Stimulated activated CD8-positive, alpha-beta memory T cell treated with anti-CD3 and anti-CD28 coated beads, Interleukin-2, amount 100 ng/mL, for 1 hour (primary cell): ENCODE results near the gene PLEKHG3.

ENCODE experiments used
- DNase-seq, 2 donors: peaks; one replicate each; pipeline ENCODE4 v3.0.0-alpha.2; 2020; ENCODE audit warnings: low read depth in 2 of 2

The PLEKHG3 gene

GRCh38 chr14:64763801-64764621 lies 59.8 kb downstream of the PLEKHG3 start:
- DNase-seq, result no peak

DNA sequence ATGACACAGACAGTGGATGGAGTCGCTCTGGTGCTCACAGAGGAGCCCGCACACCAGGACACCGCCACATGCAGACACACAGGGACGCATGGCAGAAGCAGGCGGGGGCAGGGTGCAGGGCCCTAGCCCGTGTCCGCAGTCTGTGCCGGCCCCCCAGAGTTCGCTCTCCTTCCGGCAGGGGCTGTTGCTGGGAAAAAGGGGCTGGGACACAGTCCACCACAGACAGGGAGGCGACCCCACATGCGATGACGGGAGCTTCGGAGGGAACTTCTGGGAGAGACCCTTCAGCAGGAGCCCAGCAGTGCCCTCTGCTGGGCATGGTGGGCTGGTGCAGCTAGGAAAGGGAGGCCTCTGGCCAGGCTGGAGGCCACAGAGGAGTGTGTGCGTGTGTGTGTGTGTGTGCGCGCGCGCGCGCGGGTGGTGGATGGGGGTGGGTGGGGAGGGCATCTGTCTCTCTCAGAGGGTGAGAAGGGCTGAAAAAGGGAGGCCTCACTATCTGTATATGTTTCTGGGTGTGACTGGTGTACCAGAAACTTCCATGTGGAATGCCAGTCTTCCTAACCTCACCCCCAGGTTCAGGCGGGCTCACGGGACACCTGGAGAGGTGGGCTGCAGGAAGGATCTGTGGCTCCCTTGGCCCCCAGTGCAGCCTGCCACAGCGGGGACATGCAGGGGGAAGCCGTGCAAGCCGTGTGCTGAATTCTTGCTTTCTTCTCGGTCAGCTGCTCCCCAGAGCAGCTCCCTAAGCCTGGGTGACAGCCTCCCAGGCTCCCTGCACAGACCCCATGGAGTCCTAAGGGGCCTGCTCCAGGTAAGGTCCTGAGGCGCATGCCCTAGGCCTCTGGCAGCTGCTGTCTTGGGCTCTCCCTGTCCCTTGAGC lies 60.7 kb downstream of the PLEKHG3 start:
- DNase-seq, result peak; percentile 26 to 30

GRCh38 chr14:64765740-64766302 lies 61.6 kb downstream of the PLEKHG3 start:
- DNase-seq, result no peak

GRCh38 chr14:64766430-64767151 lies 62.4 kb downstream of the PLEKHG3 start:
- no peak for DNase-seq

DNA sequence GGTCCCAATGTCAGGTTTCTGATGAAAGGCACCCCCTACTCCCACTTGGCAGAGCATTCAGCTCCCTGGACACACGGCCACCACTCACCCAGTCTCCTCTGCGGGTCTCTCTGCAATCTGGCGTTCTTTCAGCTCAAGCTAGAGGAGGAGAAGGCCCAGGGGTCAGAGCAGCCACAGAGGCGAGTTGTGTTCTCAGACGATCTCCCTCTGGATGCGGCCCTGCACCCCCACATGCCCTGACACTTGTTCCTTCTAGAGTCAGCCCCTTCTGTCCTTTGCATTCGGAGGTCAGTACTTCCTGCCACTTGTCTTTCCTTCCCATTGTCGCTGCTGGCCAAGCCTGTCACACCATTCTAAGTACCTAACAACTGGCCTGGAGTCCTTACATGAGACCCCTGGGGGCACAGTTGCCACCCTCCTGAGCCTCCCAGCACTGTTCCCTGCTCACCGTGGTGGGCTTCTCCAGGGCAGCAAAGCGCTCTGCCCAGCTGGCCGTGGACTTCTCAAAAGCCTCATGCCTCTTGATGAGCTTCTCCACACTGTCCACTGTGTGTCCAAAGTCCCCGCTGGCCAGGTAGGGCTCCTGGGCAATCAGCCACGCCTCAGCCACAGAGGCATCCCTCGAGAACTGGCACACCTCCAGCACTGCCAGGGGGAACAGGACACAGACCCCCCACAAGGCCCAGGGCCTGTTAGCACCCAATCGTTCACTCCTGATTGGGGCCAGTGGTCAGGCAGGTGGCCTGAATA lies 63.2 kb downstream of the PLEKHG3 start:
- DNase-seq, result no peak

GRCh38 chr14:64768401-64769095 lies 64.3 kb downstream of the PLEKHG3 start:
- DNase-seq, result no peak

- DNase-seq, result no peak
Measured at GRCh38 chr14:64769096-64770020, 65.1 kb downstream of the PLEKHG3 start.

GRCh38 chr14:64770751-64771150 lies 66.5 kb downstream of the PLEKHG3 start:
- DNase-seq, result no peak

GRCh38 chr14:64771161-64771560 lies 66.9 kb downstream of the PLEKHG3 start:
- no peak for DNase-seq

- no peak for DNase-seq
Measured at GRCh38 chr14:64772397-64772950, 68.2 kb downstream of the PLEKHG3 start.

DNA sequence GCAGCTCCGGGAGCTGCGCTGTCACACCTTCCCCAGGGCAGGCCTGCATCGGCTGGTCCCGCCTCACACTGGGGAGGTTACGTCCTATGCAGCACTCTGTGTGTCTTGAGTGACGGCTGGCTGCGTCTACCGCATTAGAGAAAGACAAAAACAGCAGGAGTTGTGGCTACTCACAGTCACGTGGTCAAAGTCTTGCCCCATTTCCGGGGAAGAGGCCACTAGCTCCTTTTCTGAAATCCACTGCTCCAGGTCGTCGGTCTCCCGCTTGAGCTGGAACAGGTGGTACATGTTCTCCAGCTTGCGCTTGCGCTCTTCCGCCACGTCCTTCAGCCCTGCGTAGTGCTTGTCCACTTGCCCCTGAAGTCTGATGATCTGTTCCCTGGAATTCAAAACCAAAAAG lies 68.8 kb downstream of the PLEKHG3 start:
- no peak for DNase-seq

- DNase-seq, result no peak
Measured at GRCh38 chr14:64773577-64773976, 69.4 kb downstream of the PLEKHG3 start.

GRCh38 chr14:64774272-64774671 lies 70.0 kb downstream of the PLEKHG3 start:
- DNase-seq, result no peak

GRCh38 chr14:64775081-64775777 lies 71.0 kb downstream of the PLEKHG3 start:
- DNase-seq, result no peak

DNA sequence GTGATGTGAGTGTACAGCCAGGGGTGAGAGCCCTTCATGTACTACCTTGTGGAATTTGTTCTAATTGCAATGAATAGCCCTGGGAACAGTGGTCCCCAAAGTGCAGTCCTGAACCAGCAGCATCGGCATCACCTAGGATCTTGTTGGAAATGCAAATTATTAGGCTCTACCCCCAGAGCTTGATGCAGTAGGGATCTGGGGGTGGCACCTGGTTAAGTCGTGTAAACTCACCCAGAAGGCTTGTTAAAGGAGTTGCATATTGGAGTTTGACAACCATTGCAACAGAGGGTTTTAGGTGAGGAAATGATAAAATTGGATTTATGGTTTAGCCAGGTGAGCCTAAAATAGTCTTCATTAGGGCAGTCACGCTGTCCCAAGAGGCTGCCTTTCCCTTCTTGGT lies 73.2 kb downstream of the PLEKHG3 start:
- no peak for DNase-seq

GRCh38 chr14:64778104-64778754 lies 74.0 kb downstream of the PLEKHG3 start:
- DNase-seq, result no peak

DNA sequence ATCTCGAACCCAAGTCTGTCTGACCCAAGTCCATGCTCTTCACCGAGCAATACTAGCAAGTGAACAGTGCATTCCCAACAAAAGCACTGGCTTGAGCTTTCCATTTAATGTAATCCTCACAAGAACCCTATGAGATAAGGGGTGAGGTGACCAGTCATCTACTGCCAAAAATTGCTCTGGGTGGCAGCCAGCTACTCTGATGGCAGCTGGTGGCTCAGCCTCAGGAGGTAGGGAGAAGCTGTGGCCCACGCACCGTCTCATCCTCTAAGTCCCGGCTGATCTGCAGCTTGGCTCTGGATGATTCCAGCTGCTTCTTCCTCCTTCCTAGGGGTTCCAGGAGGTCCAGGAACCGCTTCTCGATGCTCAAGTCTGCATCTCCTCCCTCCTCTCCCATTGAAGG lies 75.2 kb downstream of the PLEKHG3 start:
- no peak for DNase-seq

GRCh38 chr14:64782196-64782595 lies 78.0 kb downstream of the PLEKHG3 start:
- no peak for DNase-seq
